ENCODE results near the gene G2E3. TPM values are rescaled to one million over a fixed set of nuclear protein-coding genes. Genes with fewer than 3 reads are reported as not detected.
A peak's percentile ranks its signal among the peaks of the same experiment; 100 is the strongest.

Gene G2E3
- total and polyA plus RNA-seq, 8 donors, result 1.9 to 9.5 (median 6.6) TPM

DNA sequence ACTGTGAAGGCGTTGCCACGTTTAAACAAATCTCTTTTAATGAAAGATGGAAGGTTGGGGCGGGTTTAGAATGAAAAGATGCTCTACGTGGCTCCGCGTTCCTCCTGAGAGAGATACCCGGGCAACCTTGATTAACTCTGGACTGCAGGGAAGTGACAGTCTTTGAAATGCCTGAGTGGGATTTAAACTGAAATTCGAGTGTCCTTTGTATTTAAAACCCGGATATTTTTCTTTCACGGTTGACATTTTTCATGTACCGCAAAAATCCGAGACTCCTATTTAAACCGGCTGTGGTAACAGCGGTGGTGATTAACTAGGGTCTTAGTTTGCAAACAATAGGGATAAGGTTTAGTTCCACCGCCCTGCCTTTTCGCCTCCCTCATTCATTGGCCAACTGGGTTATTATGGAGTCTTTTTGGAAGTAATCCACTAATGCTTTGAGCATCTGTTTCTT is 707 bp downstream of the G2E3 start:
- H3K27me3 ChIP-seq, result no peaks in the 10 kb centered on the region
- WGBS, 2 donors, result 0 to 1% methylated on average over 16 of the region's 16 CpGs
- ATAC-seq (peak; percentile 9 to 35 (median 12)), DNase-seq (no peak), FAIRE-seq (no peak)
- peak overlapping the region; percentile 74 to 91 (median 80) for H3K4me3 ChIP-seq
- TF ChIP-seq, protein P1, sequence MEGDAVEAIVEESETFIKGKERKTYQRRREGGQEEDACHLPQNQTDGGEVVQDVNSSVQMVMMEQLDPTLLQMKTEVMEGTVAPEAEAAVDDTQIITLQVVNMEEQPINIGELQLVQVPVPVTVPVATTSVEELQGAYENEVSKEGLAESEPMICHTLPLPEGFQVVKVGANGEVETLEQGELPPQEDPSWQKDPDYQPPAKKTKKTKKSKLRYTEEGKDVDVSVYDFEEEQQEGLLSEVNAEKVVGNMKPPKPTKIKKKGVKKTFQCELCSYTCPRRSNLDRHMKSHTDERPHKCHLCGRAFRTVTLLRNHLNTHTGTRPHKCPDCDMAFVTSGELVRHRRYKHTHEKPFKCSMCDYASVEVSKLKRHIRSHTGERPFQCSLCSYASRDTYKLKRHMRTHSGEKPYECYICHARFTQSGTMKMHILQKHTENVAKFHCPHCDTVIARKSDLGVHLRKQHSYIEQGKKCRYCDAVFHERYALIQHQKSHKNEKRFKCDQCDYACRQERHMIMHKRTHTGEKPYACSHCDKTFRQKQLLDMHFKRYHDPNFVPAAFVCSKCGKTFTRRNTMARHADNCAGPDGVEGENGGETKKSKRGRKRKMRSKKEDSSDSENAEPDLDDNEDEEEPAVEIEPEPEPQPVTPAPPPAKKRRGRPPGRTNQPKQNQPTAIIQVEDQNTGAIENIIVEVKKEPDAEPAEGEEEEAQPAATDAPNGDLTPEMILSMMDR (IDR thresholded peaks at IDR 0.05), result no peak
- peaks cover 0 to 9% (median 8%) of the 10 kb centered on the region in 3 donors for H3K4me1 ChIP-seq
- H3K36me3 ChIP-seq, result no peaks in the 10 kb centered on the region
- intact Hi-C loops (cut with DNase I), result no loop called here
- H3K9me3 ChIP-seq, result no peaks in the 10 kb centered on the region
- H3K27ac ChIP-seq, result peak overlapping the region in 2 of 4 donors; percentile 80 to 81

GRCh38 chr14:30560581-30560980 is 1.6 kb downstream of the G2E3 start:
- TF ChIP-seq, protein P1 (IDR thresholded peaks at IDR 0.05), result no peak
- H3K4me1 ChIP-seq, result peaks cover 0 to 9% (median 8%) of the 10 kb centered on the region in 3 donors
- no peak overlapping the region for H3K4me3 ChIP-seq
- 51 to 81% methylated on average over 1 of the region's 1 CpG for WGBS, 2 donors
- no peak for DNase-seq
- no peaks in the 10 kb centered on the region for H3K36me3 ChIP-seq
- H3K27ac ChIP-seq, result no peak overlapping the region
- H3K9me3 ChIP-seq, result no peaks in the 10 kb centered on the region
- no peak for ATAC-seq
- no peak for FAIRE-seq
- intact Hi-C loops (cut with DNase I), result no loop called here
- H3K27me3 ChIP-seq, result no peaks in the 10 kb centered on the region

DNA sequence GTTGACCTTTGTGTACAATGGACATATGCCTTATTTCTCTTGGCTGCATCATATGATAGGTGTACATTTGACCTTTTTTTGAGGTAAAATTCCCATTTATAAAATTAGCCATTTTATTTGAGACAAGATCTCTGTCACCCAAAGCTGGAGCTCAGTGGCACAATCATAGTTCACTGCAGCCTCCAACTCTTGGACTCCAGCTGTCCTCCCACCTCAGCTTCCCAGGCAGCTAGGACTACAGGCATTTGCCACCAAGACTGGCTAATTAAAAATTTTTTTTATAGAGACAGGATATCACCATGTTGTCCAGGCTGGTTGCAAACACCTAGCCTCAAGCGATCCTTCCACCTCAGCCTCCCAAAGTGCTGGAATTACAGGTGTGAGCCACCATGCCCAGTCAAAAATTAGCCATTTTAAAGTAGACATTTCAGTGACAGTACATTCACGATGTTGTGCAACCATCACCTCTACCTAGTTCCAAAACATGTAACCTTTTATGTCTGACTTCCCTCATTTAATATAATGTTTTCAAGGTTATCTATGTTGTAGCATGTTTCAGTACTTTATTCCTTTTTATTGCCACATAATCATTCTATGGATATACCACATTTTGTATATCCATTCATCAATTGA is 5.4 kb downstream of the G2E3 start:
- 96 to 97% methylated on average over 2 of the region's 2 CpGs for WGBS, 2 donors
- no peak overlapping the region for H3K27ac ChIP-seq
- no peaks in the 10 kb centered on the region for H3K36me3 ChIP-seq
- intact Hi-C loops (cut with DNase I), result no loop called here
- no peak for DNase-seq
- TF ChIP-seq, protein P1 (IDR thresholded peaks at IDR 0.05), result no peak
- no peak for ATAC-seq
- no peak overlapping the region for H3K4me3 ChIP-seq
- H3K4me1 ChIP-seq, result peaks cover 0 to 9% (median 8%) of the 10 kb centered on the region in 3 donors
- FAIRE-seq, result no peak
- H3K9me3 ChIP-seq, result no peaks in the 10 kb centered on the region
- no peaks in the 10 kb centered on the region for H3K27me3 ChIP-seq

GRCh38 chr14:30564868-30565248 is 5.9 kb downstream of the G2E3 start:
- no peak for ATAC-seq
- H3K36me3 ChIP-seq, result no peaks in the 10 kb centered on the region
- intact Hi-C loops (cut with DNase I), result no loop called here
- H3K4me3 ChIP-seq, result no peak overlapping the region
- no peaks in the 10 kb centered on the region for H3K9me3 ChIP-seq
- TF ChIP-seq, protein P1 (IDR thresholded peaks at IDR 0.05), result no peak
- no peaks in the 10 kb centered on the region for H3K27me3 ChIP-seq
- H3K4me1 ChIP-seq, result peaks cover 0 to 8% (median 7%) of the 10 kb centered on the region in 3 donors
- H3K27ac ChIP-seq, result no peak overlapping the region
- DNase-seq, result no peak
- no peak for FAIRE-seq

DNA sequence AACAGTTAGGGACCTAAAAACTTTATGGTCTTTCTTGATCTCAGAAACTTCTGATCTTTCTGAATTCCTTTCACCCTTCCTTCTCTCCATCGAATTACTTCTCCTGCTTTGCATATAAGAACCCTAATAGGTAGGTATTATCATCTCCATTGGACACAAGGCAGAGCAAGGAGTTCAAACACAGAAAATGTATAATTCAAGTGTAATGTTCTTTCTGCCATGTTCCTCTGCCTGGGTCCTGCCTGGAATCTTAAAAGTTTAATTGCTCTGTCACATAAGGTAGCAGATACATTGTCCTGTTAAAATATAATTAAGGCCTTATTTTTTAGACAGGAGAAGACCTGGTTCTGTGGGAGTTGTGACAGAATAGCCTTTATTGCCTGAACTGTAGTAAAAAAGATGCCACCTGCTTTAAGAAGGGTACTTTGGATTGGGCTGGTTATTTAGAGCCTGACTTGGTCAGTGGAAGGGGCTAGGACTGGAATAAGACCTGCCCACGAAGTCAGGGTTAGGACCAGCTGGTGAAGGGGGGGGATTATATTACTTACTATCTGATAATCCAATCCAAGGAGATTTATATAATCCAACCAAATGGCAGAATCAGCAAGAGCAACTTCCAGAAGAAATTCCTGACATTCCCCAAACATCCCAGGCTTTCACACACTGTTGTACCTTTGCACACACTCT is 10.4 kb downstream of the G2E3 start:
- DNase-seq (no peak), ATAC-seq (no peak), FAIRE-seq (no peak)
- WGBS, 2 donors, result 67 to 74% methylated on average over 2 of the region's 2 CpGs
- H3K9me3 ChIP-seq, result no peaks in the 10 kb centered on the region
- intact Hi-C loops (cut with DNase I), result no loop called here
- H3K4me3 ChIP-seq, result no peak overlapping the region
- TF ChIP-seq, protein P1 (IDR thresholded peaks at IDR 0.05), result no peak
- H3K27me3 ChIP-seq, result no peaks in the 10 kb centered on the region
- peaks cover 0 to 18% (median 11%) of the 10 kb centered on the region in 3 donors for H3K4me1 ChIP-seq
- H3K27ac ChIP-seq, result no peak overlapping the region
- no peaks in the 10 kb centered on the region for H3K36me3 ChIP-seq
